ENCODE measurements around the gene RP2. TPM values are rescaled to one million over a fixed set of nuclear protein-coding genes. Genes with fewer than 3 reads are reported as not detected.

The RP2 gene
- total and polyA plus RNA-seq, 2 of the 8 experiments (the other 6 are each of a cell fraction or from before 2014, with no cell fraction given), result 2.2 to 6.9 TPM

GRCh38 chrX:46820391-46821100 lies 16.3 kb upstream of the RP2 start (continued):
- TF ChIP-seq CHD7 (IDR thresholded peaks at IDR 0.05; ENCODE audit: insufficient replicate concordance, low read length), result no peak
- no peak for TF ChIP-seq RFX5 (IDR thresholded peaks at IDR 0.05; ENCODE audit: borderline replicate concordance, low read depth, low read length)
- no peak for TF ChIP-seq EGR1 (IDR thresholded peaks at IDR 0.05; ENCODE audit: borderline replicate concordance, low read depth, low read length)
- TF ChIP-seq SIN3A (conservative IDR thresholded peaks at IDR 0.05 in 1 of 2, IDR thresholded peaks at IDR 0.05 in 1 of 2; ENCODE audit: low read depth in 1 of 2, low read length in 2 of 2), result no peak
- TF ChIP-seq JUN (IDR thresholded peaks at IDR 0.05; ENCODE audit: low read depth, low read length), result no peak
- no peak for TF ChIP-seq TEAD4 (IDR thresholded peaks at IDR 0.05; ENCODE audit: low read depth, low read length)
- TF ChIP-seq CHD2 (IDR thresholded peaks at IDR 0.05; ENCODE audit: low read length), result no peak
- TF ChIP-seq GABPA (IDR thresholded peaks at IDR 0.05; ENCODE audit: borderline replicate concordance, insufficient read depth, low read length), result no peak
- TF ChIP-seq SIRT6 (IDR thresholded peaks at IDR 0.05; ENCODE audit: low read length), result no peak
- no peak for TF ChIP-seq POLR2AphosphoS5 (IDR thresholded peaks at IDR 0.05; ENCODE audit: low read depth, low read length)
